ENCODE results near the gene PRSS23. TPM values are rescaled to one million over a fixed set of nuclear protein-coding genes. Genes with fewer than 3 reads are reported as not detected.
"Not testable (repeated sequence)": the region's sequence is repeated elsewhere in the genome, so short reads cannot be mapped to it uniquely, and the experiment has no call there.

Gene PRSS23
- total RNA-seq, 2 experiments from 2014 or later: 0.05 TPM; not detected in 1

DNA sequence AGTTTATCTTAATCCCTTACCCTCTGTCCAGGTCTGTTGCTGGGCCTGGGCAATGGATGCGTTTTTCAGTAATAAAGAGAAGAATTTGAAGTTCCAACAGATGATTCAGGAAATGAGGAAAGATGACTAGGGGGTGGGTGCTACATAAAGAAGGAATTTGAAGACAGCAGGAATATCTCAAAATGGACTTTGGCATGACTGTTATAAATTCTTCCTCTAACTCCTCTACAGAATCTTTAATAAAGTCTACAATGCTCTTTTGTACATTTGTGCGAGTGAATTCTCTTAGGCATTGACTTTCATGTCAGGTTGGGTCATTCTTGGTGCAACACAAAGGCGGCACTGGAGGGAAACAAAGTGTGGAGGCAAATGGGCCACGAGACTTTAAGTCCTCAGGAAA, 35.1 kb upstream of the PRSS23 start:
- DNase-seq: no peak
- Histone ChIP-seq H3K36me3 (ENCODE audit: insufficient read depth, low read length) (no peaks in the 10 kb centered on the region), H3K27ac (ENCODE audit: low read depth in 1 of 2, low read length in 2 of 2) (no peak overlapping the region), H3K4me1 (ENCODE audit: insufficient read depth, low read length) (no peaks in the 10 kb centered on the region), H3K9me3 (ENCODE audit: control insufficient read depth in 1 of 2, insufficient read depth in 1 of 2, low read length in 2 of 2) (no peaks in the 10 kb centered on the region), H3K4me3 (ENCODE audit: low read length) (no peak overlapping the region), H3K27me3 (ENCODE audit: control insufficient read depth in 1 of 2, insufficient read depth in 2 of 2, low read length in 2 of 2) (no peaks in the 10 kb centered on the region)
- no peak overlapping the region for H3K4me3 Mint-ChIP-seq
- no peaks in the 10 kb centered on the region for H3K36me3 Mint-ChIP-seq (ENCODE audit: low read depth)
- H3K4me1 Mint-ChIP-seq (ENCODE audit: low read depth): no peaks in the 10 kb centered on the region
- H3K9me3 Mint-ChIP-seq: no peaks in the 10 kb centered on the region
- POLR2A ChIA-PET: no interaction called here
- intact Hi-C loops (cut with DNase I, micrococcal nuclease): no loop called here
- no peak overlapping the region for H3K27ac Mint-ChIP-seq
- CTCF ChIA-PET: no interaction called here
- H3K27me3 Mint-ChIP-seq: peaks cover 15% of the 10 kb centered on the region
- TF ChIP-seq, protein P1, sequence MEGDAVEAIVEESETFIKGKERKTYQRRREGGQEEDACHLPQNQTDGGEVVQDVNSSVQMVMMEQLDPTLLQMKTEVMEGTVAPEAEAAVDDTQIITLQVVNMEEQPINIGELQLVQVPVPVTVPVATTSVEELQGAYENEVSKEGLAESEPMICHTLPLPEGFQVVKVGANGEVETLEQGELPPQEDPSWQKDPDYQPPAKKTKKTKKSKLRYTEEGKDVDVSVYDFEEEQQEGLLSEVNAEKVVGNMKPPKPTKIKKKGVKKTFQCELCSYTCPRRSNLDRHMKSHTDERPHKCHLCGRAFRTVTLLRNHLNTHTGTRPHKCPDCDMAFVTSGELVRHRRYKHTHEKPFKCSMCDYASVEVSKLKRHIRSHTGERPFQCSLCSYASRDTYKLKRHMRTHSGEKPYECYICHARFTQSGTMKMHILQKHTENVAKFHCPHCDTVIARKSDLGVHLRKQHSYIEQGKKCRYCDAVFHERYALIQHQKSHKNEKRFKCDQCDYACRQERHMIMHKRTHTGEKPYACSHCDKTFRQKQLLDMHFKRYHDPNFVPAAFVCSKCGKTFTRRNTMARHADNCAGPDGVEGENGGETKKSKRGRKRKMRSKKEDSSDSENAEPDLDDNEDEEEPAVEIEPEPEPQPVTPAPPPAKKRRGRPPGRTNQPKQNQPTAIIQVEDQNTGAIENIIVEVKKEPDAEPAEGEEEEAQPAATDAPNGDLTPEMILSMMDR (IDR thresholded peaks at IDR 0.05): no peak
- no peak for ATAC-seq (ENCODE audit: poor library complexity)

DNA sequence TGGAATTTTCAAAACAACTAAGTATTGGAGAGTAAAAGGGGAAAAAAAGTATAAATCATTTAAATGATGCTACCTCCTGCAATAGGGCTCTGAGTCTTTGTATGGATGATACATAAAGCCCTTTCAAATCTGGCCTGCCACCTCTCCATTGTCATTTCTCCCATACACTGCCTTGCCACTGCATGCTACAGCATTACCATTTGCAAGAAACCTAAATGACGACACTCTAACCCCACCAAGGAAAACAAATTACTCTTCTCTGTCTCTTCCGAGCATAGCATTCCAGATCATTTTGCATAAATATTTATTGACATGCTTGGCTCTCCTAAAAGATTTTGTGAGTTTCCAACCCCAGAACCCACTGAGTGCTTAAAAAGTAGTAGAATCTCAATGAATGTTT, 34.5 kb upstream of the PRSS23 start:
- DNase-seq (no peak), ATAC-seq (ENCODE audit: poor library complexity) (no peak)
- Histone ChIP-seq H3K9me3 (ENCODE audit: control insufficient read depth in 1 of 2, insufficient read depth in 1 of 2, low read length in 2 of 2) (peaks cover 0 to 5% of the 10 kb centered on the region in 2 experiments), H3K36me3 (ENCODE audit: insufficient read depth, low read length) (no peaks in the 10 kb centered on the region), H3K4me3 (ENCODE audit: low read length) (no peak overlapping the region), H3K27me3 (ENCODE audit: control insufficient read depth in 1 of 2, insufficient read depth in 2 of 2, low read length in 2 of 2) (no peaks in the 10 kb centered on the region), H3K4me1 (ENCODE audit: insufficient read depth, low read length) (no peaks in the 10 kb centered on the region), H3K27ac (ENCODE audit: low read depth in 1 of 2, low read length in 2 of 2) (no peak overlapping the region)
- Mint-ChIP-seq H3K4me1 (ENCODE audit: low read depth) (no peaks in the 10 kb centered on the region), H3K4me3 (no peak overlapping the region), H3K27me3 (peaks cover 15% of the 10 kb centered on the region), H3K9me3 (no peaks in the 10 kb centered on the region), H3K27ac (no peak overlapping the region), H3K36me3 (ENCODE audit: low read depth) (no peaks in the 10 kb centered on the region)
- POLR2A ChIA-PET: no interaction called here
- TF ChIP-seq, protein P1 (IDR thresholded peaks at IDR 0.05): no peak
- intact Hi-C loops (cut with DNase I, micrococcal nuclease): no loop called here
- CTCF ChIA-PET: no interaction called here

DNA sequence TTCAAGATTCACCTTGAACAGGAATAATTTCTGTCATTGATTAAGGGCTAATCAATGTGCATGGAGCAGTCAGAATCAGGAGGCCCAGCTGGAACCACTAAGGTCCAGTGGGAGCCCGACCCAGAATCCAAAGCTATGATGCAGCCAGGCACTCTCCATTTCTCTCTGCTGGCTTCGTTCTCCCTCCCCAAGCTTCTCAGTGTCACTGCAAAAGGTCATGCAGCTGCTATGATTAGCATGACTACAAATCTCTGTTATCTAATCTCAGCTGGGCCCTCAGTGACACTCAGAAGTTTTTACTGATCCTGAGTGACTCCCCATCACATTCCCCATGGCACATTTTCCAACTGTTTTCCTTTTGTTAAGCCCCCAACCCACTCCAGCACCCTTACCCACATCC, 31.1 kb upstream of the PRSS23 start:
- ChIA-PET CTCF (no interaction called here), POLR2A (no interaction called here)
- peaks cover 2% of the 10 kb centered on the region for H3K9me3 Mint-ChIP-seq
- Histone ChIP-seq H3K9me3 (ENCODE audit: control insufficient read depth in 1 of 2, insufficient read depth in 1 of 2, low read length in 2 of 2) (peaks cover 0 to 5% of the 10 kb centered on the region in 2 experiments), H3K4me3 (ENCODE audit: low read length) (no peak overlapping the region), H3K27ac (ENCODE audit: low read depth in 1 of 2, low read length in 2 of 2) (no peak overlapping the region), H3K36me3 (ENCODE audit: insufficient read depth, low read length) (no peaks in the 10 kb centered on the region), H3K4me1 (ENCODE audit: insufficient read depth, low read length) (no peaks in the 10 kb centered on the region), H3K27me3 (ENCODE audit: control insufficient read depth in 1 of 2, insufficient read depth in 2 of 2, low read length in 2 of 2) (no peaks in the 10 kb centered on the region)
- no peaks in the 10 kb centered on the region for H3K4me1 Mint-ChIP-seq (ENCODE audit: low read depth)
- intact Hi-C loops (cut with DNase I, micrococcal nuclease): no loop called here
- no peak overlapping the region for H3K27ac Mint-ChIP-seq
- ATAC-seq (ENCODE audit: poor library complexity) (no peak), DNase-seq (no peak)
- no peaks in the 10 kb centered on the region for H3K36me3 Mint-ChIP-seq (ENCODE audit: low read depth)
- H3K4me3 Mint-ChIP-seq: no peak overlapping the region
- H3K27me3 Mint-ChIP-seq: peaks cover 8% of the 10 kb centered on the region
- TF ChIP-seq, protein P1 (IDR thresholded peaks at IDR 0.05): no peak

GRCh38 chr11:86770473-86771027, 29.8 kb upstream of the PRSS23 start:
- DNase-seq; H3K27ac ChIP-seq (ENCODE audit: low read depth in 1 of 2, low read length in 2 of 2); H3K36me3 Mint-ChIP-seq (ENCODE audit: low read depth); CTCF ChIA-PET; H3K4me1 Mint-ChIP-seq (ENCODE audit: low read depth); H3K4me1 ChIP-seq (ENCODE audit: insufficient read depth, low read length); ATAC-seq (ENCODE audit: poor library complexity); H3K36me3 ChIP-seq (ENCODE audit: insufficient read depth, low read length); H3K27me3 Mint-ChIP-seq; H3K27me3 ChIP-seq (ENCODE audit: control insufficient read depth in 1 of 2, insufficient read depth in 2 of 2, low read length in 2 of 2); H3K4me3 ChIP-seq (ENCODE audit: low read length); POLR2A ChIA-PET; intact Hi-C loops (cut with DNase I, micrococcal nuclease); H3K27ac Mint-ChIP-seq; H3K9me3 ChIP-seq (ENCODE audit: control insufficient read depth in 1 of 2, insufficient read depth in 1 of 2, low read length in 2 of 2); H3K9me3 Mint-ChIP-seq; H3K4me3 Mint-ChIP-seq: not testable (repeated sequence)
